GM23338 (cell line): ENCODE results near the gene MMP25. TPM values are rescaled to one million over a fixed set of nuclear protein-coding genes. Genes with fewer than 3 reads are reported as not detected.

ENCODE experiments used
- ATAC-seq: fragments of 200-7000 bp; cut with Tn5 transposase; 3 replicates; pipeline ENCODE4 v1.9.1; 2020
- DNase-seq: peaks from one replicate; pipeline ENCODE4 v3.0.0-alpha.2; 2015; ENCODE audit warnings: low spot score
- H2AFZ ChIP-seq: fragments of 200-600 bp; sonication (generic); 2 replicates; pipeline ENCODE4 v1.8.0; 2016; ENCODE audit warnings: antibody characterized with exemption, mild to moderate bottlenecking, moderate library complexity
- H3F3A ChIP-seq: fragments of 200-600 bp; sonication (generic); replicated peaks from 2 replicates; pipeline ENCODE4 v1.8.0; 2017; ENCODE audit warnings: antibody characterized with exemption, mixed run types, low read depth
- H3K27ac ChIP-seq: fragments of 200-600 bp; sonication (generic); 2 replicates; pipeline ENCODE4 v1.6.1; 2016; ENCODE audit warnings: low read depth
- H3K27me3 ChIP-seq: fragments of 200-600 bp; sonication (generic); 2 replicates; pipeline ENCODE4 v1.8.0; 2016; ENCODE audit warnings: mild to moderate bottlenecking, mixed run types, moderate library complexity; ENCODE audit not compliant: insufficient read depth
- H3K36me3 ChIP-seq: fragments of 200-600 bp; sonication (generic); 2 replicates; pipeline ENCODE4 v1.8.0; 2016; ENCODE audit warnings: mild to moderate bottlenecking; ENCODE audit not compliant: insufficient read depth
- H3K4me1 ChIP-seq: fragments of 200-600 bp; sonication (generic); 2 replicates; pipeline ENCODE4 v1.8.0; 2016; ENCODE audit warnings: mild to moderate bottlenecking, moderate library complexity; ENCODE audit not compliant: insufficient read depth
- H3K4me2 ChIP-seq: fragments of 200-600 bp; sonication (generic); 2 replicates; pipeline ENCODE4 v1.7.1; 2017; ENCODE audit warnings: mixed run types
- H3K4me3 ChIP-seq: fragments of 200-600 bp; sonication (generic); 2 replicates; pipeline ENCODE4 v1.6.1; 2016; ENCODE audit warnings: mixed run types
- H3K79me2 ChIP-seq: fragments of 200-600 bp; sonication (generic); replicated peaks from 2 replicates; pipeline ENCODE4 v1.8.0; 2017; ENCODE audit warnings: mild to moderate bottlenecking; ENCODE audit not compliant: insufficient read depth
- H3K9me2 ChIP-seq: fragments of 200-600 bp; sonication (generic); 2 replicates; pipeline ENCODE4 v1.8.0; 2017; ENCODE audit not compliant: insufficient read depth
- H4K20me1 ChIP-seq: fragments of 200-600 bp; sonication (generic); replicated peaks from 2 replicates; pipeline ENCODE4 v1.8.0; 2017; ENCODE audit warnings: mild to moderate bottlenecking; ENCODE audit not compliant: insufficient read depth
- H3K27ac Mint-ChIP-seq: 2 replicates; pipeline ENCODE4 v1.8.0; 2020; ENCODE audit warnings: inconsistent platforms, mild to moderate bottlenecking, moderate library complexity, mixed read lengths
- H3K27me3 Mint-ChIP-seq: 3 replicates; pipeline ENCODE4 v1.8.0; 2022; ENCODE audit warnings: low read depth, mild to moderate bottlenecking, moderate library complexity, mixed read lengths, inconsistent platforms; ENCODE audit not compliant: insufficient read depth, poor library complexity
- H3K36me3 Mint-ChIP-seq: 3 replicates; pipeline ENCODE4 v1.8.0; 2021; ENCODE audit warnings: low read depth, mild to moderate bottlenecking, inconsistent platforms, moderate library complexity, mixed read lengths
- H3K4me1 Mint-ChIP-seq: 3 replicates; pipeline ENCODE4 v1.8.0; 2020; ENCODE audit warnings: mild to moderate bottlenecking, inconsistent platforms, mixed read lengths
- H3K4me3 Mint-ChIP-seq: 3 replicates; pipeline ENCODE4 v1.8.0; 2021; ENCODE audit warnings: moderate library complexity, mild to moderate bottlenecking, inconsistent platforms, mixed read lengths
- H3K9me3 Mint-ChIP-seq: 3 replicates; pipeline ENCODE4 v1.8.0; 2020; ENCODE audit warnings: moderate library complexity, mild to moderate bottlenecking, inconsistent platforms, mixed read lengths
- CREB1 ChIP-seq: fragments of 250-450 bp; sonication (Bioruptor Pico); IDR thresholded peaks from 2 replicates; pipeline ENCODE4 v1.5.0; 2020; ENCODE audit warnings: low read depth, mild to moderate bottlenecking, moderate library complexity
- CTCF ChIP-seq, 2 experiments: fragments of 200-600 bp in 1 of 2; sonication (generic) in 1 of 2; conservative IDR thresholded peaks; 2 replicates each; pipeline versions ENCODE4 v1.5.1 to v1.6.1; 2016 to 2017; ENCODE audit warnings: antibody characterized with exemption in 2 of 2, low read depth in 2 of 2, mild to moderate bottlenecking in 2 of 2, moderate library complexity in 1 of 2
- ETS1 ChIP-seq: IDR thresholded peaks from 2 replicates; pipeline ENCODE4 v1.6.1; 2016; ENCODE audit warnings: antibody characterized with exemption
- EZH2 ChIP-seq: fragments of 200-600 bp; sonication (generic); IDR thresholded peaks from one replicate; pipeline ENCODE4 v1.8.0; 2017; ENCODE audit warnings: antibody characterized with exemption, mild to moderate bottlenecking, low read depth; ENCODE audit not compliant: unreplicated experiment
- EZH2phosphoT487 ChIP-seq: fragments of 200-600 bp; sonication (generic); IDR thresholded peaks from one replicate; pipeline ENCODE4 v1.8.1; 2018; ENCODE audit warnings: antibody characterized with exemption; ENCODE audit not compliant: unreplicated experiment
- JUNB ChIP-seq: IDR thresholded peaks from one replicate; pipeline ENCODE4 v1.6.1; 2016; ENCODE audit warnings: antibody characterized with exemption; ENCODE audit not compliant: unreplicated experiment
- NANOG ChIP-seq: IDR thresholded peaks from 2 replicates; pipeline ENCODE4 v1.6.1; 2016; ENCODE audit warnings: antibody characterized with exemption, borderline replicate concordance
- POLR2AphosphoS5 ChIP-seq: IDR thresholded peaks from 2 replicates; pipeline ENCODE4 v1.6.1; 2016; ENCODE audit warnings: antibody characterized with exemption, low read depth
- REST ChIP-seq: IDR thresholded peaks from one replicate; pipeline ENCODE4 v1.6.1; 2018; ENCODE audit warnings: antibody characterized with exemption; ENCODE audit not compliant: unreplicated experiment
- STAT1 ChIP-seq: IDR thresholded peaks from one replicate; pipeline ENCODE4 v1.6.1; 2016; ENCODE audit warnings: antibody characterized with exemption; ENCODE audit not compliant: unreplicated experiment
- ZNF114 ChIP-seq: fragments of 250-450 bp; sonication (Bioruptor Pico); IDR thresholded peaks from 2 replicates; pipeline ENCODE4 v1.5.0; 2020; ENCODE audit warnings: mild to moderate bottlenecking, moderate library complexity
- ZNF331 ChIP-seq: fragments of 250-450 bp; sonication (Bioruptor Pico); IDR thresholded peaks from 2 replicates; pipeline ENCODE4 v1.5.0; 2020; ENCODE audit warnings: low read depth, mild to moderate bottlenecking, moderate library complexity
- ZNF462 ChIP-seq: fragments of 250-450 bp; sonication (Bioruptor Pico); IDR thresholded peaks from 2 replicates; pipeline ENCODE4 v1.5.0; 2020; ENCODE audit warnings: mild to moderate bottlenecking, moderate library complexity
- polyA plus RNA-seq: library from polyadenylated mRNA; unstranded; fragments of >200 nt; fragmentation: Nextera tagmentation; extraction: Ambion mirVana; gene quantifications from 2 replicates; pipeline ENCODE4 v1.2.1, GENCODE V29; 2016
- total RNA-seq: library from RNA; depleted of rRNA; stranded (reverse); fragments of >200 nt; shearing (Covaris generic); gene quantifications from 2 replicates; pipeline ENCODE4 v1.2.3, GENCODE V29; 2014

Gene MMP25
- total and polyA plus RNA-seq, 2 experiments from 2014 or later: 7.7 to 15.9 TPM

GRCh38 chr16:3074860-3075522 lies 28.6 kb downstream of the MMP25 start:
- no peak for DNase-seq
- H3K4me1 ChIP-seq: peaks cover 9% of the 10 kb centered on the region
- H3F3A ChIP-seq: no peaks in the 10 kb centered on the region
- Mint-ChIP-seq H3K27me3 (peaks cover 13% of the 10 kb centered on the region), H3K4me1 (peaks cover 44% of the 10 kb centered on the region), H3K4me3 (no peak overlapping the region), H3K9me3 (no peaks in the 10 kb centered on the region; the same call in 2 of the 3 replicates), H3K36me3 (peaks cover 22% of the 10 kb centered on the region), H3K27ac (no peak overlapping the region)
- H3K9me2 ChIP-seq: no peaks in the 10 kb centered on the region
- no peak overlapping the region for H2AFZ ChIP-seq
- no peaks in the 10 kb centered on the region for H3K79me2 ChIP-seq
- H3K4me2 ChIP-seq: no peak overlapping the region
- H3K27me3 ChIP-seq: no peaks in the 10 kb centered on the region
- TF ChIP-seq ZNF114 (CRISPR knock-in tag): no peak
- no peak for TF ChIP-seq JUNB
- no peak for TF ChIP-seq EZH2
- no peak for TF ChIP-seq NANOG
- TF ChIP-seq ETS1: no peak
- TF ChIP-seq CTCF (conservative IDR thresholded peaks at IDR 0.05; ENCODE audit: low read depth in 2 of 2): no peak
- no peak for TF ChIP-seq POLR2AphosphoS5
- TF ChIP-seq EZH2phosphoT487: no peak
- no peak for TF ChIP-seq REST
- TF ChIP-seq CREB1 (CRISPR knock-in tag): no peak
- TF ChIP-seq ZNF331 (CRISPR knock-in tag): no peak
- no peak for TF ChIP-seq STAT1
- TF ChIP-seq ZNF462: no peak
- H4K20me1 ChIP-seq: no peaks in the 10 kb centered on the region
- H3K36me3 ChIP-seq: no peaks in the 10 kb centered on the region
- no peak for ATAC-seq
- no peak overlapping the region for H3K4me3 ChIP-seq
- no peak overlapping the region for H3K27ac ChIP-seq
